HG02642 (cell line): ENCODE data around the gene AUTS2.

Experiments used
- ATAC-seq: cut with Tn5 transposase; IDR thresholded peaks from one replicate; pipeline ENCODE4 v1.9.1; 2021; ENCODE audit warnings: mild to moderate bottlenecking; ENCODE audit not compliant: unreplicated experiment, poor library complexity

Gene AUTS2

GRCh38 chr7:70775570-70776156, 1177.4 kb downstream of the AUTS2 start:
- ATAC-seq: no peak

- ATAC-seq: peak; percentile 65
Measured at GRCh38 chr7:70776627-70777101, 1178.4 kb downstream of the AUTS2 start.

GRCh38 chr7:70777251-70777650, 1179.0 kb downstream of the AUTS2 start:
- ATAC-seq: no peak

GRCh38 chr7:70778585-70778984, 1180.3 kb downstream of the AUTS2 start:
- ATAC-seq: no peak

- no peak for ATAC-seq
Measured at GRCh38 chr7:70779321-70779720, 1181.0 kb downstream of the AUTS2 start.

- ATAC-seq: no peak
Measured at GRCh38 chr7:70781922-70782311, 1183.6 kb downstream of the AUTS2 start.

- ATAC-seq: no peak
Measured at GRCh38 chr7:70782796-70783195, 1184.5 kb downstream of the AUTS2 start.

GRCh38 chr7:70785427-70785826, 1187.2 kb downstream of the AUTS2 start:
- no peak for ATAC-seq

GRCh38 chr7:70786076-70786475, 1187.8 kb downstream of the AUTS2 start:
- ATAC-seq: no peak

GRCh38 chr7:70787286-70787685, 1189.0 kb downstream of the AUTS2 start:
- ATAC-seq: no peak

- no peak for ATAC-seq
Measured at GRCh38 chr7:70787771-70788170, 1189.5 kb downstream of the AUTS2 start.

GRCh38 chr7:70788276-70788675, 1190.0 kb downstream of the AUTS2 start:
- ATAC-seq: no peak

- ATAC-seq: no peak
Measured at GRCh38 chr7:70789481-70790214, 1191.4 kb downstream of the AUTS2 start.

GRCh38 chr7:70790215-70791073, 1192.2 kb downstream of the AUTS2 start:
- no peak for ATAC-seq

- ATAC-seq: no peak
Measured at GRCh38 chr7:70791341-70791740, 1193.1 kb downstream of the AUTS2 start.

GRCh38 chr7:70793060-70793459, 1194.8 kb downstream of the AUTS2 start:
- ATAC-seq: no peak

- no peak for ATAC-seq
Measured at GRCh38 chr7:70793821-70794220, 1195.5 kb downstream of the AUTS2 start.

- ATAC-seq: no peak
Measured at GRCh38 chr7:70794962-70795361, 1196.7 kb downstream of the AUTS2 start.

- ATAC-seq: no peak
Measured at GRCh38 chr7:70795948-70796347, 1197.7 kb downstream of the AUTS2 start.

- ATAC-seq: no peak
Measured at GRCh38 chr7:70797109-70797514, 1198.8 kb downstream of the AUTS2 start.

- ATAC-seq: no peak
Measured at GRCh38 chr7:70799841-70800405, 1201.6 kb downstream of the AUTS2 start.
